ENCODE data around the gene AMIGO2.

- TF ChIP-seq POLR2A (IDR thresholded peaks at IDR 0.05; ENCODE audit: low read depth) (no peak), CTCF (IDR thresholded peaks at IDR 0.05) (no peak), POLR2AphosphoS5 (IDR thresholded peaks at IDR 0.05) (no peak), EP300 (IDR thresholded peaks at IDR 0.05) (no peak)
These were observed 31.6 kb upstream of the AMIGO2 start for GRCh38 chr12:47111392-47111778.

All from esophagus muscularis mucosa (tissue), 4 donors.